MM.1S (cell line): ENCODE results near the gene DSE.

Experiments used
- CTCF ChIP-seq: fragments of 300-600 bp; sonication (generic); IDR thresholded peaks from 2 replicates; pipeline ENCODE4 v1.5.1; 2016; ENCODE audit warnings: antibody characterized with exemption, low read length, mixed read lengths
- EZH2 ChIP-seq: fragments of 300-600 bp; sonication (generic); optimal IDR thresholded peaks from 2 replicates; pipeline ENCODE3; 2017; ENCODE audit warnings: low read depth, mild to moderate bottlenecking, antibody characterized with exemption, low read length, mixed read lengths

- TF ChIP-seq EZH2, result no peak
- TF ChIP-seq CTCF, result no peak
Observed at GRCh38 chr6:116450185-116450710, 79.5 kb downstream of the DSE start.
